Breast epithelium (tissue), 4 donors: ENCODE data around the gene H3-3A. TPM values are rescaled to one million over a fixed set of nuclear protein-coding genes. Genes with fewer than 3 reads are reported as not detected.
A peak's percentile ranks its signal among the peaks of the same experiment; 100 is the strongest.

Experiments used
- DNase-seq, 2 donors: peaks; one replicate each; pipeline ENCODE4 v3.0.0-alpha.2; 2019; ENCODE audit warnings: low spot score in 2 of 2
- H3K27ac ChIP-seq, 2 donors: fragments of 200-600 bp; sonication (generic) in 1 of 2; one replicate each; pipeline ENCODE4 v1.5.1; 2016 to 2019; ENCODE audit warnings: mild to moderate bottlenecking in 1 of 2
- H3K27me3 ChIP-seq, 2 donors: fragments of 200-600 bp; sonication (generic) in 1 of 2; one replicate each; pipeline versions ENCODE4 v1.5.1 to v1.6.0; 2017 to 2019; ENCODE audit warnings: control low read depth in 1 of 2, mild to moderate bottlenecking in 1 of 2
- H3K36me3 ChIP-seq: fragments of 200-600 bp; one replicate; pipeline ENCODE4 v1.5.1; 2019
- H3K4me1 ChIP-seq, 2 donors: fragments of 200-600 bp; sonication (generic); one replicate each; pipeline ENCODE4 v1.5.1; 2016 to 2019; ENCODE audit warnings: control low read depth in 1 of 2
- H3K4me3 ChIP-seq, 3 donors: fragments of 200-600 bp; sonication (generic); 1 replicate in 2 of 3; 2 replicates in 1 of 3; pipeline ENCODE4 v1.5.1; 2016 to 2019; ENCODE audit warnings: mild to moderate bottlenecking in 3 of 3, moderate library complexity in 2 of 3
- H3K9me3 ChIP-seq, 2 donors: fragments of 200-600 bp; sonication (generic) in 1 of 2; one replicate each; pipeline ENCODE4 v1.5.1; 2016 to 2019; ENCODE audit warnings: control low read depth in 1 of 2
- CTCF ChIP-seq, 3 donors: fragments of 450-650 bp; IDR thresholded peaks; one replicate each; pipeline ENCODE4 v1.5.1; 2016 to 2017; ENCODE audit warnings: antibody characterized with exemption in 3 of 3, mild to moderate bottlenecking in 3 of 3, moderate library complexity in 3 of 3
- POLR2A ChIP-seq: fragments of 450-650 bp; IDR thresholded peaks from one replicate; pipeline ENCODE4 v1.6.1; 2016; ENCODE audit warnings: antibody characterized with exemption, mild to moderate bottlenecking, moderate library complexity
- POLR2AphosphoS5 ChIP-seq, 3 donors: sonication (generic); formaldehyde crosslinking; IDR thresholded peaks; one replicate each; pipeline ENCODE4 v1.6.1; 2017; ENCODE audit warnings: antibody characterized with exemption in 3 of 3
- intact Hi-C: fragments of 100-400 bp; cut with DNase I; formaldehyde crosslinking; loops from one replicate; pipeline ENCODE4 v1.15.1; 2023; ENCODE audit warnings: low total_unique reads
- total RNA-seq, 3 donors: library from RNA; depleted of rRNA; stranded (reverse); fragments of >200 nt; gene quantifications; one replicate each; pipeline ENCODE4 v1.1.0, GENCODE V29; 2016

The H3-3A gene
- 100 to 1,000 TPM; 287 to 603 (median 462) TPM for total RNA-seq

GRCh38 chr1:226062558-226063223 is at the start of gene H3-3A:
Gene H3-3A (plus strand): TSS chr1:226062716. CDS start chr1:226064352, 1,636 bp downstream.
- peak; percentile 98 to 99 for DNase-seq
- Histone ChIP-seq H3K9me3 (no peaks in the 10 kb centered on the region), H3K4me3 (peak within 1 kb of the TSS; percentile 83 to 95 (median 86)), H3K36me3 (no peaks in the 10 kb centered on the region), H3K27ac (peak within 1 kb of the TSS; percentile 98 to 99), H3K4me1 (peaks cover 5 to 21% of the 10 kb centered on the region in 2 donors), H3K27me3 (no peaks in the 10 kb centered on the region)
- TF ChIP-seq POLR2A (peak; percentile 91), POLR2AphosphoS5 (IDR thresholded peaks at IDR 0.05) (peak; percentile 93 to 98 (median 95)), CTCF (IDR thresholded peaks at IDR 0.05) (peak in 2 of 3 donors; percentile 23 to 24)
- intact Hi-C loops: loop anchor here (5.0 kb wide), 1 partner anchor 60 kb away; no protein-coding TSS in a partner anchor

GRCh38 chr1:226017070-226017469 is 45.4 kb upstream of the H3-3A start:
- Histone ChIP-seq H3K4me1 (no peaks in the 10 kb centered on the region), H3K36me3 (no peaks in the 10 kb centered on the region), H3K27me3 (no peaks in the 10 kb centered on the region), H3K4me3 (no peak overlapping the region), H3K27ac (no peak overlapping the region), H3K9me3 (no peaks in the 10 kb centered on the region)
- TF ChIP-seq CTCF (IDR thresholded peaks at IDR 0.05) (no peak), POLR2A (no peak), POLR2AphosphoS5 (IDR thresholded peaks at IDR 0.05) (no peak)
- intact Hi-C loops: no loop called here
- DNase-seq: no peak

GRCh38 chr1:226019572-226019971 is 42.9 kb upstream of the H3-3A start:
- DNase-seq: no peak
- Histone ChIP-seq H3K4me3 (no peak overlapping the region), H3K36me3 (no peaks in the 10 kb centered on the region), H3K27me3 (no peaks in the 10 kb centered on the region), H3K9me3 (no peaks in the 10 kb centered on the region), H3K27ac (no peak overlapping the region), H3K4me1 (no peaks in the 10 kb centered on the region)
- intact Hi-C loops: no loop called here
- no peak for TF ChIP-seq POLR2AphosphoS5 (IDR thresholded peaks at IDR 0.05)
- no peak for TF ChIP-seq POLR2A
- no peak for TF ChIP-seq CTCF (IDR thresholded peaks at IDR 0.05)

GRCh38 chr1:226021401-226021800 is 41.1 kb upstream of the H3-3A start:
- no peak for DNase-seq
- H3K4me3 ChIP-seq: no peak overlapping the region

GRCh38 chr1:226021801-226022200 is 40.7 kb upstream of the H3-3A start:
- H3K27me3 ChIP-seq: no peaks in the 10 kb centered on the region
- H3K4me3 ChIP-seq: no peak overlapping the region
- intact Hi-C loops: no loop called here
- H3K4me1 ChIP-seq: no peaks in the 10 kb centered on the region
- no peaks in the 10 kb centered on the region for H3K36me3 ChIP-seq
- no peak overlapping the region for H3K27ac ChIP-seq
- DNase-seq: no peak
- H3K9me3 ChIP-seq: no peaks in the 10 kb centered on the region
- TF ChIP-seq POLR2AphosphoS5 (IDR thresholded peaks at IDR 0.05) (no peak), POLR2A (no peak), CTCF (IDR thresholded peaks at IDR 0.05) (no peak)

More at GRCh38 chr1:226021401-226021800, 41.1 kb upstream of the H3-3A start:
- Histone ChIP-seq H3K27ac (no peak overlapping the region), H3K36me3 (no peaks in the 10 kb centered on the region), H3K9me3 (no peaks in the 10 kb centered on the region), H3K4me1 (no peaks in the 10 kb centered on the region), H3K27me3 (no peaks in the 10 kb centered on the region)
- no peak for TF ChIP-seq POLR2A
- intact Hi-C loops: no loop called here
